ENCODE results near the gene MYO9B. TPM values are rescaled to one million over a fixed set of nuclear protein-coding genes. Genes with fewer than 3 reads are reported as not detected.

Gene MYO9B
- total RNA-seq, 1 experiment from 2014 or later, result 103 TPM

GRCh38 chr19:17070421-17070820 is 5.2 kb upstream of the MYO9B start:
- Histone ChIP-seq H3K4me1 (replicated peaks; ENCODE audit: insufficient read depth) (peaks cover 13% of the 10 kb centered on the region), H3K36me3 (ENCODE audit: low read depth) (peaks cover 15% of the 10 kb centered on the region; the same call in 1 of the 2 replicates)
- CTCF ChIA-PET, result interaction anchor here (1.2 kb wide), 1 partner anchor 222 kb away, joined by 4 read pairs; no protein-coding TSS in a partner anchor

GRCh38 chr19:17070912-17071311 is 4.7 kb upstream of the MYO9B start:
- Histone ChIP-seq H3K4me3 (no peak overlapping the region), H3F3A (ENCODE audit: insufficient read depth, low read depth) (peaks cover 29% of the 10 kb centered on the region), H4K20me1 (ENCODE audit: insufficient read depth) (no peaks in the 10 kb centered on the region), H3K36me3 (ENCODE audit: low read depth) (peaks cover 15% of the 10 kb centered on the region; the same call in 1 of the 2 replicates), H3K4me1 (replicated peaks; ENCODE audit: insufficient read depth) (peaks cover 13% of the 10 kb centered on the region), H3K27me3 (ENCODE audit: insufficient read depth, low read depth) (no peaks in the 10 kb centered on the region), H3K9me3 (ENCODE audit: insufficient read depth, low read depth) (no peaks in the 10 kb centered on the region), H3K79me2 (ENCODE audit: low read depth) (peaks cover 41% of the 10 kb centered on the region), H3K4me2 (no peak overlapping the region), H2AFZ (no peak overlapping the region), H3K9me2 (ENCODE audit: insufficient read depth) (no peaks in the 10 kb centered on the region), H3K27ac (no peak overlapping the region)
- ChIA-PET POLR2A (ENCODE audit: unreplicated experiment) (no interaction called here), CTCF (interaction anchor here (0.6 to 1.2 kb wide), 2 partner anchors 86 to 222 kb away, joined by 4 read pairs; no protein-coding TSS in a partner anchor)
- no TSS peak for BruUV-seq (replicated peaks)
- TF ChIP-seq CTCF (conservative IDR thresholded peaks at IDR 0.05) (no peak), EZH2 (IDR thresholded peaks at IDR 0.05; ENCODE audit: low read depth) (no peak)
- no peak for DNase-seq
- intact Hi-C loops (cut with micrococcal nuclease; ENCODE audit: unreplicated experiment), result no loop called here

More at GRCh38 chr19:17070421-17070820, 5.2 kb upstream of the MYO9B start:
- Histone ChIP-seq H3K9me2 (ENCODE audit: insufficient read depth) (no peaks in the 10 kb centered on the region), H3K9me3 (ENCODE audit: insufficient read depth, low read depth) (no peaks in the 10 kb centered on the region), H3K27me3 (ENCODE audit: insufficient read depth, low read depth) (no peaks in the 10 kb centered on the region), H4K20me1 (ENCODE audit: insufficient read depth) (no peaks in the 10 kb centered on the region), H2AFZ (no peak overlapping the region), H3K27ac (no peak overlapping the region), H3K79me2 (ENCODE audit: low read depth) (peaks cover 43% of the 10 kb centered on the region), H3F3A (ENCODE audit: insufficient read depth, low read depth) (peaks cover 29% of the 10 kb centered on the region), H3K4me3 (no peak overlapping the region), H3K4me2 (no peak overlapping the region)
- DNase-seq, result no peak
- intact Hi-C loops (cut with micrococcal nuclease; ENCODE audit: unreplicated experiment), result no loop called here
- POLR2A ChIA-PET (ENCODE audit: unreplicated experiment), result no interaction called here
- TF ChIP-seq EZH2 (IDR thresholded peaks at IDR 0.05; ENCODE audit: low read depth) (no peak), CTCF (conservative IDR thresholded peaks at IDR 0.05) (no peak)
- no TSS peak for BruUV-seq (replicated peaks)

- Histone ChIP-seq H3K36me3 (ENCODE audit: low read depth) (peaks cover 9% of the 10 kb centered on the region; the same call in 1 of the 2 replicates), H3K79me2 (ENCODE audit: low read depth) (peaks cover 63% of the 10 kb centered on the region)
Measured at GRCh38 chr19:17073869-17074633, 1.5 kb upstream of the MYO9B start.

More at GRCh38 chr19:17073869-17074633, 1.5 kb upstream of the MYO9B start:
- POLR2A ChIA-PET (ENCODE audit: unreplicated experiment), result interaction anchor here (0.6 kb wide), 2 partner anchors 258 to 777 kb away, joined by 3 to 6 read pairs; no protein-coding TSS in a partner anchor
- H3K27ac ChIP-seq, result peak overlapping the region; percentile 47
- CTCF ChIA-PET, result interaction anchor here (0.7 kb wide), 1 partner anchor 52 kb away, joined by 3 read pairs; no protein-coding TSS in a partner anchor
- TSS peak; percentile 43 for BruUV-seq (replicated peaks)
- TF ChIP-seq EZH2 (IDR thresholded peaks at IDR 0.05; ENCODE audit: low read depth) (no peak), CTCF (conservative IDR thresholded peaks at IDR 0.05) (no peak)
- H3K27me3 ChIP-seq (ENCODE audit: insufficient read depth, low read depth), result no peaks in the 10 kb centered on the region
- intact Hi-C loops (cut with micrococcal nuclease; ENCODE audit: unreplicated experiment), result no loop called here
- no peaks in the 10 kb centered on the region for H3K9me2 ChIP-seq (ENCODE audit: insufficient read depth)
- no peaks in the 10 kb centered on the region for H3K9me3 ChIP-seq (ENCODE audit: insufficient read depth, low read depth)
- no peak for DNase-seq
- H3K4me3 ChIP-seq, result peak overlapping the region; percentile 65
- peaks cover 19% of the 10 kb centered on the region; the same call in 1 of the 2 replicates for H4K20me1 ChIP-seq (ENCODE audit: insufficient read depth)
- peaks cover 37% of the 10 kb centered on the region for H3K4me1 ChIP-seq (replicated peaks; ENCODE audit: insufficient read depth)
- H2AFZ ChIP-seq, result peak overlapping the region; percentile 81
- peaks cover 25% of the 10 kb centered on the region for H3F3A ChIP-seq (ENCODE audit: insufficient read depth, low read depth)
- peak overlapping the region; percentile 95 for H3K4me2 ChIP-seq

Measured in PC-9 (cell line).